ENCODE measurements around the gene PAFAH2. TPM values are rescaled to one million over a fixed set of nuclear protein-coding genes. Genes with fewer than 3 reads are reported as not detected.

The PAFAH2 gene
- total and polyA plus RNA-seq, 2 of the 8 experiments (the other 6 are each of a cell fraction or from before 2014, with no cell fraction given): 7.7 to 9.3 TPM

- TF ChIP-seq ATF3 (IDR thresholded peaks at IDR 0.05; ENCODE audit: insufficient read depth, low read depth, low read length): no peak
- no peak for TF ChIP-seq EZH2 (IDR thresholded peaks at IDR 0.05; ENCODE audit: low read depth, low read length, severe bottlenecking)
- TF ChIP-seq CTCF (IDR thresholded peaks at IDR 0.05; ENCODE audit: control extremely low read depth in 1 of 3, insufficient read depth in 1 of 3, low read depth in 1 of 3, low read length in 3 of 3): no peak
- no peak for TF ChIP-seq ZNF274 (IDR thresholded peaks at IDR 0.05; ENCODE audit: borderline replicate concordance, extremely low read depth, low read length)
- TF ChIP-seq BRCA1 (IDR thresholded peaks at IDR 0.05; ENCODE audit: low read depth, low read length): no peak
- no peak for TF ChIP-seq RNF2 (IDR thresholded peaks at IDR 0.05; ENCODE audit: borderline replicate concordance, low read depth, low read length, missing control alignments, poor library complexity, severe bottlenecking)
- TF ChIP-seq TBP (IDR thresholded peaks at IDR 0.05; ENCODE audit: low read depth, low read length): no peak
- TF ChIP-seq TAF1 (IDR thresholded peaks at IDR 0.05; ENCODE audit: low read depth, low read length): no peak
- ChIA-PET POLR2A (ENCODE audit: partially characterized antibody) (interaction anchor here (0.7 to 1.0 kb wide), 2 partner anchors 108 to 145 kb away, joined by 3 read pairs; no protein-coding TSS in a partner anchor), CTCF (ENCODE audit: partially characterized antibody) (interaction anchor here (0.9 to 5.4 kb wide), 5 partner anchors 12 to 444 kb away, joined by 3 to 29 read pairs (median 7); no protein-coding TSS in a partner anchor)
- FAIRE-seq (no peak), DNase-seq (ENCODE audit: low read depth in 1 of 2, low spot score in 2 of 2) (no peak)
- Histone ChIP-seq H4K8ac (ENCODE audit: extremely low read depth, insufficient read depth, low read length) (no peak overlapping the region; the same call in 1 of the 2 replicates), H3K14ac (ENCODE audit: insufficient read length) (no peak overlapping the region), H3K9me3 (ENCODE audit: insufficient read depth in 2 of 2, low read depth in 1 of 2, low read length in 1 of 2) (no peaks in the 10 kb centered on the region), H2AFZ (ENCODE audit: low read length) (no peak overlapping the region), H4K91ac (replicated peaks; ENCODE audit: insufficient read length, low read length) (no peak overlapping the region), H3K36me3 (ENCODE audit: control insufficient read depth in 2 of 4, insufficient read depth in 4 of 4, low read length in 3 of 4) (no peaks in the 10 kb centered on the region; a peak in 1 of 8 replicates), H3K4me1 (replicated peaks in 1 of 4; ENCODE audit: control insufficient read depth in 3 of 4, insufficient read depth in 4 of 4, low read length in 3 of 4) (peaks cover 0 to 5% (median 2%) of the 10 kb centered on the region in 4 experiments; a peak in 4 of 7 replicates), H3K4me3 (ENCODE audit: extremely low read depth in 1 of 4, insufficient read depth in 2 of 4, low read depth in 3 of 4, low read length in 4 of 4) (no peak overlapping the region), H3K27ac (ENCODE audit: low read depth, low read length) (no peak overlapping the region), H3K23me2 (ENCODE audit: low read depth, low read length) (peaks cover 8% of the 10 kb centered on the region; the same call in 1 of the 2 replicates), H3K9ac (replicated peaks in 1 of 4; ENCODE audit: extremely low read depth in 1 of 4, low read depth in 3 of 4, low read length in 3 of 4) (no peak overlapping the region), H2BK5ac (ENCODE audit: low read depth, low read length) (no peak overlapping the region), H3K4me2 (ENCODE audit: insufficient read depth in 1 of 2, low read depth in 2 of 2, low read length in 2 of 2) (no peak overlapping the region), H3K56ac (replicated peaks; ENCODE audit: insufficient read length, low read depth, low read length) (no peak overlapping the region), H2BK15ac (ENCODE audit: low read length) (no peak overlapping the region), H3K23ac (ENCODE audit: insufficient read length) (no peak overlapping the region), H3K79me2 (ENCODE audit: control insufficient read depth in 1 of 2, insufficient read depth in 2 of 2, low read length in 2 of 2) (no peaks in the 10 kb centered on the region), H2BK120ac (replicated peaks; ENCODE audit: low read depth, low read length) (no peak overlapping the region), H4K20me1 (replicated peaks in 1 of 2; ENCODE audit: control insufficient read depth in 1 of 2, insufficient read depth in 2 of 2, low read length in 2 of 2) (no peaks in the 10 kb centered on the region), H3K27me3 (replicated peaks in 1 of 4; ENCODE audit: control insufficient read depth in 3 of 4, extremely low read depth in 1 of 4, insufficient read depth in 3 of 4, low read length in 3 of 4) (peaks cover 22 to 49% (median 39%) of the 10 kb centered on the region in 4 experiments), H2AK5ac (ENCODE audit: low read depth, low read length) (no peak overlapping the region), H3K4ac (replicated peaks; ENCODE audit: insufficient read length, low read depth, low read length) (no peak overlapping the region), H2BK20ac (ENCODE audit: low read length) (no peak overlapping the region), H2BK12ac (ENCODE audit: low read depth, low read length) (no peak overlapping the region), H3K18ac (ENCODE audit: extremely low read depth, low read length) (no peak overlapping the region), H3K79me1 (ENCODE audit: low read depth, low read length) (no peaks in the 10 kb centered on the region), H4K5ac (ENCODE audit: insufficient read length, low read depth, low read length) (no peak overlapping the region)
- WGBS, 2 experiments (ENCODE audit: extremely low coverage in 1 of 2, insufficient coverage in 1 of 2, insufficient read length in 1 of 2, insufficient replicate concordance in 2 of 2, low coverage in 1 of 2, low lambda C conversion rate in 2 of 2, missing lambda C conversion rate in 1 of 2): 75% methylated on average over 7 of the region's 7 CpGs; no CpG with 5 or more reads in 1 of the 2 experiments
Observed at GRCh38 chr1:26041401-26041800, 43.5 kb upstream of the PAFAH2 start.

Measured in H1 (cell line).